Nucleus accumbens (tissue), 56 donors: Measurements from ENCODE around the gene MIS12.

Source experiments
- DNase-seq, 56 donors: peaks; one replicate each; lab custom pipeline; 2025; lab: John Stamatoyannopoulos, UW

The MIS12 gene

DNA sequence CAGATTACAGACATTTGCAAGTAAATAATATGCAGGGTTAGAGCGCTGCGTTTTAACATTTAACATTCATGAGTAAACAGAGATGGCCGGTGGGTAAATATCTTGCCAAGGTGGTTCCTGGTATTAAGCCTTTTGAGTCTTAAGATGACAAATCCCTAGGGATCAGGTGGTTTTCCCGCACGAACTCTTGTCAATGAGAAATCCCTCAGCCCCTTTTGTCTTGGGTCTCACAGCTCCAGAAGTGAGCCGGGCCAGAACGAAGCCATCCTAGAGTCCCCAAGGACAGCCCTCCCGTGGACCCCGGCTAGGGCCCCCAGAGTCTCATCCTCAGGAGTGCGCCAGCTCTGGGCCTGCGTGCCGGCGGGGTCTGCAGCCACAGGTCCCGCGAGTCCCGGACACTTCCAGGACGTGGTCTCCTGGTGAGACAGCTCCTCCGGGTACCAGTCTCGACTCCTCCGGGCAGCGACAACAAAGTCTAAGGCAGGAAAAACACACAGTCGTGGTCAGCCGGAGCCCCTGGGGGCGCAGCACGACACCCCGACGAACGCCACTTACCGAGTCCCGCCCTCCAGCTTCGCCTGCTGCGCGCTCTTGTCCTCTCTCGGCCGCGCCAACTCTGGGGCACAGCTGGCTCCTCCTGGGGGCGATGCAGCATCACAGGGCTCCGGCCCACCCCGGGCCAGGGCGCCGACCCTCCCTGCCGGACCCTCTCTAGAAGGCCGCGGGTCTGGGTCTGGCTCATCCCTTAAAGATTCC, 13.3 kb downstream of the MIS12 start:
- DNase-seq = peak in 40 of 56 donors; percentile 4 to 71 (median 22)

DNA sequence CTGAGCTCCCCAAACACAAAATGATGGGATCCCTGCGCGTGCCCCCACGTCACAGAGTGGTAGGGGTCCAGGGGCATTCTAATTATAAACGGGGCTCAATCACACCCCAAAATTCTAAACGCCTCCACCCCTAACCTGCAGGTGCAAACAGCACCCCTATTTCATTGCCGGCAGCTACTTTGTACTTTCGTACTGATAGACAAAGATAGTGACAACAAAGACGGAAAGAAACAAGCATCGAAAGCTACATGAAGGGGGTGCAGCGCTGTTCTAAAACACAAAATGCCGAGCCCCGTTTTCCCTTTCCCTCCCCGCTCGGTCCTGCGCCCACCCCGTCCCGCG, 13.9 kb downstream of the MIS12 start:
- peak in 2 of 56 donors; percentile 12 to 26 for DNase-seq

DNA sequence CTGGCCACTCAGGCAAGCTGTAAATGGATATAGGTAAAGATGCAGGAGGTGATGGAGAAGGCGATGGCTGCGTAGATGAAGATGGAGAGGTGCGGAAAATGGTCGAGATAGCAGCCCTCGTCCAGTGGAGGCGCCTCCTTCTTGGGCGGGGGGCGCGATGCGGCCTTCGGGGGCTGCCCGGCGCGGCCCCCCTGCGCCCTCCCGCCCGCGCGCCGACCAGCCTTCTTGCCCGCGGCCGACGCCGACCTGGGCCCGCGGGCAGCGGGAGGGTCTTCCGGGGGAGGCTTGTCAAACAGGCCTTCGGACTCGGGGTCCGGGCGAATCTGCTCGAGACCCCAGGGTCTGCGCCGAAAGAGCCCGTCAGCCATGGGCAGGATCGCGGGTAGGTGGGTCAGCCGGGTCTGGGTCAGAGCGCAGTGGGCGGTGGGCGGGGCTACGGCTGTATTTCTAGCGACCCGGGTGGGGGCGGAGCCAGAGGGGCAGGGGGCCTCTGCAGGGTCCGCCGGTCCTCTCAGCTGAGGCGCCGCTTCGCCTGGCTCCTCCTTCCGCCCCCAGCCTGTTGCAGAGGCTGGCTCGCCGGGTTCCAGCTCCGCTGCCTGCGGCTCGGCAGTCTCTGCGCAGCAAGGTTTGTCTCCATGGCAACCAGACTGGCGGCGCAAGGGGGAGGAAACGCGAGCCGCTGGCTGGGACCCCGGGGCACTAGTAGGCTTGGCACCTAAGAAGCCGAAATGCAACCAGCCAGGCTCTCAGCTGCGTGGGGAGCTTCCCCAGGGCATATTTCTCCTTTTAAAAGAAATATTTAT, 14.4 kb downstream of the MIS12 start:
- peak; percentile 14 to 96 (median 80) for DNase-seq

DNA sequence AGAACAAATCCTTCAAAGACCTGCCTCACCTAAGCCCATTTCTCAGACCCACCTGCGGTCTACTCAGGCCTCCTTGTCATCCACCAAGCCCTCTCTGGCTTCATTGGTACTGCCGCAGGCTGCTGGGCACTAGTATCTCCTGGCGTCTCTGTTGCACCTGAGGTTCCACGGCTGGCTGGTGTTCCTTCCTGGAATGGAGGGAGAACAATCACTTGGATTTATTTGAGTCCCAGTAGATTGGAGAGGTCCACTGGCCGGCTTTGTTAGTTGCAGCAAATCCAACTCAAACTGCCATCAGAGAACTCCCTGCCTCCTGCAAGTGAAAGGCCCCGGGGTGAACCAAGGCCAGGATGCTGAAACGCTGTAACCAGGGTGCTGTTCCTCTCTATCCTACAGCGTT, 15.3 kb downstream of the MIS12 start:
- peak in 1 of 56 donors; percentile 4 for DNase-seq

DNA sequence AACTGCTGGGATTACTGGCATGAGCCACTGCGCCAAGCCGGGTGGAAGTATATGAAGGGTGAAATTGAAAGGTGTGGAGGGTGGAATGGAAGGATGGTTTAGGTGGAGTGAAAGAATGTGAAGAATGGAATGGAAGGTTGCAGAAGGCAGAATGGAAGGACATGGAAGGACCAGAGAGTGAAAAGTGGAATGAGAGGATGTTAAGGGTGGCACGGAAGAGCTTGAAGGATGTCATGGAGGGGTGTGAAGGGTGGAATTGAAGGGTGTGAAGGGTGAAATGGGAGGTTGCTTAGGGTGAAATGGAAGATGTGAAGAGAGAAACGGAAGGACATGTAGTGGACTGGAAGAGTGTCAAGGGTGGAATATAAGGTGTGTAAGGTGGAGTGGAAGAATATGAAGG, 16.2 kb downstream of the MIS12 start:
- no peak for DNase-seq

DNA sequence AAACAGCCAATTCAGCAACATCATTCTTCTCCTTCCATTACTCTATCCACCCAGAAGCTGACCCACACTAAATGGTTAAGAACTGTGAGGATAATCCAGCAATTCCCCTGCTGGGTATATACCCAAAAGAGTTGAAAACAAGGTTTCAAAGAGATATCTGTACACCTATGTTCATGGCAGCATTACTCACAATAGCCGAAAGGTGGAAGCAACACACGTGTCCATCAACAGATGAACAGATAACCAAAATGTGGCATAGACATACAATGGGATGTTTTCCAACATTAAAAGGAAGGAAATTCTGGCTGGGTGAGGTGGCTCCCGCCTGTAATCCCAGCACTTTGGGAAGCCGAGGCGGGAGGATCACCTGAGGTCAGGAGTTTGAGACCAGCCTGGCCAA, 19.9 kb downstream of the MIS12 start:
- DNase-seq = no peak

DNA sequence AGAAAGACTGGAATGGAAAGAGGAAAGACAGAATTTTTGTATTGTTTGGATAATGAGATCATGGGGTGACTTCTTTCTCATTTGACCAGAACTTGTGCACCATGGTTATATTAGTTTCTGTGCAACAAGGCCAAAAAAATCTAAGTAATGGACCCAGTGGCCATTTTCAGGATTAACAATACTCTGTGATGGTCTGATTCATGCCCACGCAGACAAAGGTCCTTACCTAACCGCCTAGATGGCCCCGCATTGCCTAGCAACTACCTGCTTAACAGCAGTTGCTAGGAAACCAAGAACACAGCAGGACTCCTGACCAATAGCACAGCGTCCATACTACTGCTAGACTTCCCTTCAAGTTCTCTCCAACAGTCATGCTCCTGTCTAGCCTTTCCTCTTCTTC, 22.4 kb downstream of the MIS12 start:
- DNase-seq = no peak

DNA sequence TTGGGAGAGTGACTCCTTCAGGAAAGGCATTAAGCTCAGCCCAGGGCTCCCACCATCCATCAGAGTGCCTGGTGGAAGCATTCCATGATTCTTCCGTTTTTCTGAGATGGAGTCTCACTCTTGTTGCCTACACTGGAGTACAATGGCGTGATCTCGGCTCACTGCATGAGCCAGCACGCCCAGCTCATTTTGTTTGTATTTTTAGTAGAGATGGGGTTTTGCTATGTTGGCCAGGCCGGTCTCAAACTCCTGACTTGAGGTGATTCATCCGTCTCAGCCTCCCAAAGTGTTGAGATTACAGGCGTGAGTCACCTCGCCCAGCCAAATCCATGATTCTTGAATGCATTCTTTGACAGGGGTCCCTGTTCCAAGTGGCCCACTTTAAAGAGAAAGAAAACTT, 23.1 kb downstream of the MIS12 start:
- no peak for DNase-seq

DNA sequence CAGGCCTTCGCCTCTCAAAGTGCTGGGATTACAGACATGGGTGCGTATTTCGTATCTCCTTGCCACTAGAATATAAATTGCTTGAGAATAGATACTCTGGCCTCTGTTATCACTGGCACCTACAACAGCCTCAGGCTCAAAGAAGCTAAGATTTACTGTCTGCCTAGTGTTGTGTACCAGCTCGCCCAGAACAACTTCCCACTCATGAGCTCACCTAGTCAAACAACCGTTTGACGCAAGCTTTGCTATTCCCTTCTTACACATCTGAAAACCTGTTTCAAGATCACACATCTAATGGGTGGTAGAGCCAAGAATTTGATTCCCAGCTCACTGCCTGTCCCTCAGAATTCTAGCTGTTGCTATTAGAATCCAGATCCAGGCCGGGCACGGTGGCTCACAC, 24.4 kb downstream of the MIS12 start:
- DNase-seq = no peak

DNA sequence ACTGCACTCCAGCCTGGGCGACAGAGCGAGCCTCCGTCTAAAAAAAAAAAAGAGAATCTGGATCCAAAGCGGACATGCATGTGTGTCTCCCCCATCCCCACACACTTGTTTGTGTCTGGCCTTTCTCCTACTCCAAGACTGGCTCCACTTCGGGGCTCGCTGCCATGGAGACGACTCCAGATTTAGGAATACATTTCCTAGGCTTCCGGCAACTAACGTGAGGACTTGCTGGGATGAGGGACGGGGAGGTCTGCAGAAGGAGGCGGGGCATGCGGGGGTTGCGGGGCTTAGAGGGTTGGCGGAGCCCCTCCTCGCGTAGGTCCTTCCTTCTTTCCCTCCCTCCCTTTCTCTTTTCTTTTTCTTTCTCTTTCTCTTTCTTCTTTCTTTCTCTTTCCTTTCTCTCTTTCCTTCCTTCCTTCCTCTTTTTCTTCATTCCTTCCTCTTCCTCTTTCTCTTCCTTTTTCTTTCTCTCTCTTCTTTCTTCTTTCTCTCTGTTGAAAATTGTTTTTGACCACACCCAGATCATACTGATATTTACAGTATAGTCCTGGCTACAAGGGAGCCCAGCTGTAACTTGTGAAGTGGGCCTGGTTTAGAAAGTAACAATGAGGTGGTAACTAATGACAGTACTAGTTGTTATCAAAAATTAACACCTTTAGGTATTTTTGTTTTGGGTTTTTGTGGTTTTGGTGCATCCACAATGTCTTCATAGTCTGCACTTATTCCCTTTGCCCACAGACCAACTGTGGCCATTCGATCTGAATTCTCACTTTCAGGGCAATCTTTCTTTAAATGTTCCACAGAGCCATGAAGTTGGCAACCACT, 25.2 kb downstream of the MIS12 start:
- DNase-seq = peak in 4 of 56 donors; percentile 8 to 26 (median 10)

DNA sequence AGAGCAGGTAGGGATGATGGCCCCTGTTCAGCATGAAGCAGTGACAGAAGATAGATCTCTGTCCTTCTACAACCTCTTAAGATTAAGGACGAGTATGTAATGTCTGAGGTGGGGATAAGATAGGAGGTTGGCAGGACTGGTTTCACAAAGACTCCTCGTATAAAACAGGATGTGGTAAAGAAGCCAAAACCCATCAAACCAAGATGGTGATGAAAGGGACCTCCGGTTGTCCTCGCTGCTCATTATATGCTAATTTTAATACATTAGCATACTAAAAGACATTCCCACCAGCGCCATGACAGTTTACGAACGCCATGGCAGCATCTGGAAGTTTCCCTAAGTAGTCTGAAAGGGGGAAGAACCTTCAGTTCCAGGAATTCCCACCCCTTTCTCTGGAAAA, 27.3 kb downstream of the MIS12 start:
- DNase-seq = no peak

DNA sequence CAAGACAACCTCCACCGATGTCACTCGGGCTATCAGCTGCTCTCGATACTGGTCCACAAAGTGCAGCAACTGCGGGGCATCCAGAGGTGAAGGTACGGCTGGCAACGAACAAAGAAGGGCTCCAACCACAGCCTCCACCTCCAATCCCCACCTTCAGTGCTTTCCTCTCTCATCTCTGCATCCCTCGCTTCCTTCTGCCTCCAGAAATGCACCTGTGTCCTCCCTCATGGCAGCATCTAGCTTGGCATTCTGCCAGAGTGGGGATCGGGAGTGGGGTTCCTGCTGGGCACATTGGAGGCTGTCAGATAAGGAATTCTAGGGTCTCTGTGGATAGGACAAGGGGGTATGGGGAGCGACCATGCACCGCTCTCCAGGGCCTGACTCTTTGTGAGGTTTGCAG, 28.6 kb downstream of the MIS12 start:
- no peak for DNase-seq

DNA sequence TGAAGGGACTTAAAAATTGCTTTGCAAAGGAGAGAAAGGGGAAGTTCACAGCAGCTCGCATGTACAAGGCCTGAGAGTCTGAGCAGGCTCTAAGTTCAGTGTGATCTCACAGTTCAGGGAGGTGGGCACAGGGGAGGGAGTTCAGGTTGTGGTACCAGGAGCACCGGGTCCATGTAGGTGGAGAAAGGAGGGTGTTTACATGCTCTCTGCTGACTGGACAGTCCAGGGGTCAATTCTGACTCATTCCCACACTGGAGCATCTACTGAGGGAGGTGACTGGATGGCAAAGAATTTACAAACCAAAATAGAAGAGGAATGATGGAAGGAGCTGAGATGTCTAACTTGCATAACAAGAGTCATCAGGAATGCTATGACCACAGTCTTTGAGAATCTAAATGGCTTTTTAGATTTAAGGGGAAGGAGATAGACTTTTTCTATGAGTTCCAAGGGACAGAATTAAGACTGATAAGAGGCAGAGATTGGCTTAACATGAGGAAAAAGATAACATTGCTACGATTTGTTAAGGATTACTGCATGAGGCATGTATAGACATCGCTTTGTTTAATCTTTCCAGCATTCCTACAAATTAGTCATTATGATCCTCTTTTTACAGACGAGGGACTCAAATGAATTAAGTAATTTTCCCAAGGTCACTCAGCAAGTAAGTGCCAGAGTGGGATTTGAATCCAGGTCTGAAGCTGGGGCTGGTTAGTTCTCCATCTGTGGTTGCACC, 29.9 kb downstream of the MIS12 start:
- DNase-seq = no peak

DNA sequence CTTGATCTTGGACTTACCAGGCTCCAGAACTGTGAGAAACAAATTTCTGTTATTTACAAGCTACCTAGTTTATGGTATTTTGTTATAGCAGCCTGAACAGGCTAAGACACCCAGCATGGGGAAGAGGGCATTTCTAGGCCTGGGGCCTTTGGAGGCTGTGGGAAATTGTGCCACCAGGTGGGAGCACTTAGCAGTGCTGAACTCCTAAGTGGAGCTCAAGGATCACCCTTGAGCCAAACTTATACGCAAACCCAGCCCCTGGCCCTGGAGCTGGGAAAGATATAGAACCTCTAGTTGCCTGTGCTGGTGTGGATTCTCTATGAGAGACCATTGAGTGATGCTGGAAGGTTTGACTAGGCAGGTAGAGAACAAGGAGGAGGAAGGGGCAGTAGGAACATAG, 36.1 kb downstream of the MIS12 start:
- DNase-seq = no peak

DNA sequence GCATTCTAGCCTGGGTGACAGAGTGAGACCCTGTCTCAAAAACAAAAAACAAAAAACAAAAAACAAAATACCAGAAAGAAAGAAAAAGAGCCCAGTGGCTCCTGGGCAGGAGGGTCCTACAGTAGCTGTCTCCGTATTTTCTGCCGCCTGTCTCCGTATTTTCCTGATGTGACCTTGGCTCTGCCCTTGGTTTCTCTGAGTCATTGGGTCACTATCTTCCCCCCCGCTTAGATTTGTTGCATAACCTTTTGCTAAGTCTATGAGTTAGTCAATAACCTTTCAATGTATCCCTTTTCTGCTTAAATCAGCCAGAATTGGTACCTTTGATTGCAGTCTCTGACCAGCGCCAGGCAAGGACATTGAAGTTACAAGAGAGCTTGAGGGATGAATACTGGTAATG, 36.9 kb downstream of the MIS12 start:
- DNase-seq = no peak

DNA sequence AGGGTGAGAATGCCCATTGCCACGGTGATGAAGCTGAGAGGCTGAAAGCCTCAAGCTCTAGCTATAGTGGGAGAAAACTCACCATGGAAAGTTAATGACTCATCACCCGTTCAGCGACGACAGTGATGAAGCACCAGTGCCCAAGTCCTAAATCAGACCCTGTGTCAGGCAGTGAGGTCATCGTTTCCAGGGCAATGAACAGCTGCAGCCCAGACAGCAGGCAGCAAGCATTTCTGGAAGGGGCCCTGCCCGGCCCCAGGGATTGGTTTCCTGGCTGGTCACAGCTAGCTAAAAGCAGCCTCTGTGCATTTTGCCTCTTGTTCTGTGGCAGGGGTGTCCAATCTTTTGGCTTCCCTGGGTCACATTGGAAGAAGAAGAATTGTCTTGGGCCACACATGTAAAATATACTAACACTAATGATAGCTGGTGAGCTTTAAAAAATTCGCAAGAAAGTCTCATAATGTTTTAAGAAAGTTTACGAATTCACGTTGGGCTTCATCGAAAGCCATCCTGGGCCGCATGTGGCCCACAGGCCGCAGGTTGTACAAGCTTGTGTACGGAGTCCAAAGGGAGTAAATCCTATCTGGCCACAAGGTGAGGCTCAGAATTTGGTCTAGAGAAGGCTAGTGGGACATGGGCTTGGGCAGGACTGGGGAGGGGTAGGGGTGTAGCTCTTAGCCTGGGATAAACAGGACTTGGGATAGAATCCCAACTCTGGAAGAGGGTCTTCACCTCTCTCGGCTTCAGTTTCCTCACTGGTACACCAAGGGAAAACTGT, 40.6 kb downstream of the MIS12 start:
- peak in 52 of 56 donors; percentile 3 to 92 (median 60) for DNase-seq

DNA sequence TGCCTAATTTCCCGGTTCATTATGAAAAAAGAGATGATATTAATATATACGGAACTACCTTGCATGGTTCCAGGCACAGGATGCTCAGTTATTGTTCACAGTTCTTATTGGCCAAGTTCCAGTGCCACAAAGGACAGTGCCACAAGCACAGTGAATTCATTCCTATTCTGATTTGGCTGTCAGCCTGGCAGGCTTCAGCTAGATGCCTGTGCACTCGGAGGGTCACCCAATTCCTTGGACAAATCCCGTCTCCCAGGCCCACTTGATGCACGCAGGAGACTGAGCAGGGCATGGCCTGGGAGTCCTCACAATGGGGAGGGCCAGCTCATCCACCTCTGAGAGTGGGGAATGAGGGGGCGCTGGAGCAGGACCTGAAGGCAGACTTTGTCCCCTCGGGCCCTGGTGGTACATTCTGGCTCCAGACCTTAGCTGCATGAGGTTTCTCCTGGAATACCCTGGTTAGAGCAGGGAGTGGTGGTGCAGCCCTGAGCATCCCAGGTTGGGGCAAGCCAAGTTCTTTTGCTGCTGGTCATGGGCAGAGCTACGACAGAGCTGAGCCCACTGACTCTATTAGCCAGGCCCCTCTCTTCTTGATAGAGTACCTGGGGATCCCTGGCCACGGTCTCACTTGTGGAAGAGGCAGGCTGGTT, 41.4 kb downstream of the MIS12 start:
- peak in 3 of 56 donors; percentile 1 to 18 (median 17) for DNase-seq

DNA sequence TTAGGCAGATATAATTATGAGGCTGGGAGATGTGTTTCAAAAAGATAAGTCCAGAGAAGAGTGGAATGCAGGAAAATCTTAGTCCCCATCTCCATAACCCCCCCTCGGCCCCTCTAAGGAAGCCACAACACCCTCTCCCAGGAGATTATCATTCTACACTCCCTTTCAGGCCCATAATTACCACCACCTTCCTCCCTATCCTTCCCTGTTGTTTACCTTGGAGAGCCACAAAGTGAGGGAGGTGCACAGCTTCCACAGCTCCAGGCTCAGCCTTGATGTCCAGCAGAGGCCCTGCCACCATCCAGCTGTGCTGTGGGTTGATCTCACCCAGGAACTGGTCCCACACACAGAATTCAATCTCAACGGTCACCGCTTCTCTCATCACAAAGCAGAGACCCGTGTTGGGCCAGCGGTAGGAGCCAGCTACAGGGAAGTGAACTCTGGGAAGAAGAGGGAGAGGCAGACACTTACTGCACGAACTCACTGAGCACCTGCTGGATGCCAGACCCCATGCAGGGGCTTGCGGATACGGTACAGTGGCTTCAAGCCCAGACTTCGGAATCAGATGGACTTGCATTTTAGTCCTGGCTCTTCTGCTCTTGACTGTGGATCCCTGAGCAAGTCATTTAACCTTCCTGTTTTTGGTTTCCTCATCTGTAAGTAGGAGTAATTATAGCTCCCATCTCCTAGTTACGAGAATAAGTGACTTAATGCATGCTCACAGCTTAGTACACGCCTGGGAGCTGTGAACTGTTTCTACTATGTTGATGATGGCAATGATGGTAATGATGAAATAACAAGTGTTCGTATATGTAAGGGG, 44.1 kb downstream of the MIS12 start:
- no peak for DNase-seq
